Astrocyte (in vitro differentiated cells and primary cell): ENCODE data around the gene MESP2. TPM values are rescaled to one million over a fixed set of nuclear protein-coding genes. Genes with fewer than 3 reads are reported as not detected.

ENCODE experiments used
- DNase-seq: peaks from one replicate; pipeline ENCODE4 v3.0.0-alpha.2; 2010; ENCODE audit warnings: low read depth
- FAIRE-seq: peaks from 2 replicates; lab custom pipeline; 2011; peaks lifted over from hg19 to GRCh38; lab: Jason Lieb, UNC
- H2AFZ ChIP-seq: 2 replicates; pipeline ENCODE4 v1.6.0; 2012; ENCODE audit warnings: low read depth, low read length, inconsistent platforms
- H3K27ac ChIP-seq: 2 replicates; pipeline ENCODE4 v1.5.1; 2011; ENCODE audit warnings: low read depth, low read length, inconsistent platforms
- H3K27me3 ChIP-seq: 2 replicates; pipeline ENCODE4 v1.6.0; 2011; ENCODE audit warnings: low read length, inconsistent platforms; ENCODE audit not compliant: insufficient read depth
- H3K36me3 ChIP-seq: 2 replicates; pipeline ENCODE4 v1.5.1; 2011; ENCODE audit warnings: low read length, inconsistent platforms; ENCODE audit not compliant: insufficient read depth
- H3K4me1 ChIP-seq: 2 replicates; pipeline ENCODE4 v1.5.1; 2011; ENCODE audit warnings: low read length, inconsistent platforms; ENCODE audit not compliant: insufficient read depth
- H3K4me2 ChIP-seq: 2 replicates; pipeline ENCODE4 v1.6.0; 2012; ENCODE audit warnings: low read length, inconsistent platforms
- H3K4me3 ChIP-seq: 2 replicates; pipeline ENCODE4 v1.5.1; 2011; ENCODE audit warnings: low read depth, mild to moderate bottlenecking, low read length, inconsistent platforms; ENCODE audit not compliant: insufficient read depth
- H3K79me2 ChIP-seq: 2 replicates; pipeline ENCODE4 v1.6.0; 2012; ENCODE audit warnings: mild to moderate bottlenecking, low read length, inconsistent platforms; ENCODE audit not compliant: insufficient read depth
- H3K9ac ChIP-seq: 2 replicates; pipeline ENCODE4 v1.6.0; 2012; ENCODE audit warnings: mild to moderate bottlenecking, low read length, inconsistent platforms
- H3K9me3 ChIP-seq: 2 replicates; pipeline ENCODE4 v1.5.1; 2012; ENCODE audit warnings: low read depth, mild to moderate bottlenecking, low read length, inconsistent platforms; ENCODE audit not compliant: insufficient read depth
- H4K20me1 ChIP-seq: 2 replicates; pipeline ENCODE4 v1.6.0; 2012; ENCODE audit warnings: low read length, inconsistent platforms; ENCODE audit not compliant: insufficient read depth
- H3K27ac Mint-ChIP-seq: one replicate; pipeline ENCODE4 v1.8.0; 2021; ENCODE audit warnings: mild to moderate bottlenecking, mixed read lengths; ENCODE audit not compliant: unreplicated experiment
- H3K27me3 Mint-ChIP-seq: one replicate; pipeline ENCODE4 v1.8.0; 2021; ENCODE audit warnings: low read depth, mixed read lengths; ENCODE audit not compliant: unreplicated experiment
- H3K36me3 Mint-ChIP-seq: one replicate; pipeline ENCODE4 v1.8.0; 2021; ENCODE audit warnings: low read depth, mixed read lengths; ENCODE audit not compliant: unreplicated experiment
- H3K4me1 Mint-ChIP-seq: one replicate; pipeline ENCODE4 v1.8.0; 2021; ENCODE audit warnings: low read depth, mixed read lengths; ENCODE audit not compliant: unreplicated experiment
- H3K4me3 Mint-ChIP-seq: one replicate; pipeline ENCODE4 v1.8.0; 2021; ENCODE audit warnings: mild to moderate bottlenecking, moderate library complexity, mixed read lengths; ENCODE audit not compliant: unreplicated experiment
- H3K9me3 Mint-ChIP-seq: one replicate; pipeline ENCODE4 v1.8.0; 2021; ENCODE audit warnings: mild to moderate bottlenecking, mixed read lengths; ENCODE audit not compliant: unreplicated experiment
- CTCF ChIP-seq: IDR thresholded peaks from 2 replicates; pipeline ENCODE4 v1.5.1; 2011; ENCODE audit warnings: low read depth, mild to moderate bottlenecking, inconsistent platforms, low read length, moderate library complexity; ENCODE audit not compliant: insufficient read depth
- EZH2 ChIP-seq: IDR thresholded peaks from 2 replicates; pipeline ENCODE4 v1.6.1; 2012; ENCODE audit warnings: mild to moderate bottlenecking, low read length, inconsistent platforms; ENCODE audit not compliant: insufficient read depth
- total RNA-seq: library from RNA; stranded (reverse); gene quantifications from 2 replicates; pipeline ENCODE4 v1.2.1, GENCODE V29; 2021

MESP2 gene
- total RNA-seq, 1 donor from 2014 or later: not detected

DNA sequence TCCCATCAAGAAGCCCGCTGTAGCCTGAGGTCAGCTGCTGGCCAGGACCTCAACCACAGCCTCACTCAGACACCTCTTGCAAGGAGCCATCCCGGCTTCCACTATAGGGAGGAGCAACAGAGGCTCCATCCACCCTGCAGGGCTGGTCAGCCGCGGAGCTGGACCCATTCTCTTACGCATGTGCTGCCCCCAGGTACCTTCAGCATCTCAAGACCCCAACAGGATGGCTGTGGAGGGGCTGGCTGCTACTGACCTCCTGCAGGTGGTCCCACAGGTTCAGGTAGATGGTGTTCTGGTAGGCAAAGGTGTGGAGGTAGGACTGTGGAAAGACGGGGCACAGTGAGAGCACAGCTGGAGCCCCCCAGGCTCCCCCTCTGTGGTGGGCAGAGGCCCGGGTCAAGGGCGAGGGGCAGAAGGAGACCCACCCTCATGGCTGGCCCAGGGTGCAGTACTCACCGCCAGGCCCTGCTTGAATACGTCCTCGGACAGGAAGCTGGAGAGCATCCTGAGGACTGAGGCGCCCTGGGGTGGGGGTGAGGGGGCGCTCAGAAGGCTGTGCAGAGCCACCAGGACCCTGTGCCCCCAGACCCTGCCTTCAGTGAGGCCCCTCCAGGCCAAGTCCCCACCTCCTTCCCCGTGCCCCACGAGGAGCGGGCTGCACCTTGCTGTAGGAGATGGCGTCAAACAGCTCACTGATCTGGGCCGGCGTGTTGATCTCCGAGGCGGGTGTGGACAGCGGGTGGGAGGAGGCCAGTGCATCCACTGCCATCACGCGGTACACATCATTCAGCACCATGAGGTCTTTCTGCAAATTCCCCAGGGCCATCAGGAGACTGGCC lies 27.1 kb downstream of the MESP2 start:
- peaks cover 7% of the 10 kb centered on the region for H3K79me2 ChIP-seq
- H3K9me3 Mint-ChIP-seq: peaks cover 4% of the 10 kb centered on the region
- no peak overlapping the region for H3K27ac ChIP-seq
- TF ChIP-seq EZH2: no peak
- TF ChIP-seq CTCF: no peak
- no peak overlapping the region for H3K4me3 ChIP-seq
- FAIRE-seq: no peak
- H3K4me1 ChIP-seq: no peaks in the 10 kb centered on the region
- no peak overlapping the region for H2AFZ ChIP-seq
- no peak overlapping the region for H3K9ac ChIP-seq
- H3K9me3 ChIP-seq: no peaks in the 10 kb centered on the region
- H3K36me3 Mint-ChIP-seq: no peaks in the 10 kb centered on the region
- no peak overlapping the region for H3K4me3 Mint-ChIP-seq
- no peaks in the 10 kb centered on the region for H3K4me1 Mint-ChIP-seq
- peaks cover 18% of the 10 kb centered on the region for H4K20me1 ChIP-seq
- H3K36me3 ChIP-seq: peaks cover 21% of the 10 kb centered on the region
- H3K4me2 ChIP-seq: no peak overlapping the region
- peaks cover 39% of the 10 kb centered on the region for H3K27me3 Mint-ChIP-seq
- no peak overlapping the region for H3K27ac Mint-ChIP-seq
- H3K27me3 ChIP-seq: no peaks in the 10 kb centered on the region
- no peak for DNase-seq

GRCh38 chr15:89803941-89804800 lies 28.0 kb downstream of the MESP2 start:
- Histone ChIP-seq H2AFZ (no peak overlapping the region), H3K9ac (no peak overlapping the region), H3K4me3 (no peak overlapping the region), H3K27ac (no peak overlapping the region), H4K20me1 (peaks cover 21% of the 10 kb centered on the region), H3K9me3 (no peaks in the 10 kb centered on the region), H3K27me3 (no peaks in the 10 kb centered on the region), H3K4me1 (peaks cover 6% of the 10 kb centered on the region), H3K36me3 (peaks cover 21% of the 10 kb centered on the region), H3K79me2 (peaks cover 16% of the 10 kb centered on the region), H3K4me2 (no peak overlapping the region)
- DNase-seq: no peak
- Mint-ChIP-seq H3K27ac (no peak overlapping the region), H3K4me3 (no peak overlapping the region), H3K9me3 (peaks cover 1% of the 10 kb centered on the region), H3K4me1 (no peaks in the 10 kb centered on the region), H3K27me3 (peaks cover 36% of the 10 kb centered on the region), H3K36me3 (no peaks in the 10 kb centered on the region)
- FAIRE-seq: no peak
- TF ChIP-seq CTCF: no peak
- TF ChIP-seq EZH2: no peak
